Fibroblast of skin of right quadriceps (primary cell): ENCODE results near the gene POLE4.

Source experiments
- DNase-seq: peaks from one replicate; pipeline ENCODE4 v3.0.0-alpha.2; 2013

The POLE4 gene

DNA sequence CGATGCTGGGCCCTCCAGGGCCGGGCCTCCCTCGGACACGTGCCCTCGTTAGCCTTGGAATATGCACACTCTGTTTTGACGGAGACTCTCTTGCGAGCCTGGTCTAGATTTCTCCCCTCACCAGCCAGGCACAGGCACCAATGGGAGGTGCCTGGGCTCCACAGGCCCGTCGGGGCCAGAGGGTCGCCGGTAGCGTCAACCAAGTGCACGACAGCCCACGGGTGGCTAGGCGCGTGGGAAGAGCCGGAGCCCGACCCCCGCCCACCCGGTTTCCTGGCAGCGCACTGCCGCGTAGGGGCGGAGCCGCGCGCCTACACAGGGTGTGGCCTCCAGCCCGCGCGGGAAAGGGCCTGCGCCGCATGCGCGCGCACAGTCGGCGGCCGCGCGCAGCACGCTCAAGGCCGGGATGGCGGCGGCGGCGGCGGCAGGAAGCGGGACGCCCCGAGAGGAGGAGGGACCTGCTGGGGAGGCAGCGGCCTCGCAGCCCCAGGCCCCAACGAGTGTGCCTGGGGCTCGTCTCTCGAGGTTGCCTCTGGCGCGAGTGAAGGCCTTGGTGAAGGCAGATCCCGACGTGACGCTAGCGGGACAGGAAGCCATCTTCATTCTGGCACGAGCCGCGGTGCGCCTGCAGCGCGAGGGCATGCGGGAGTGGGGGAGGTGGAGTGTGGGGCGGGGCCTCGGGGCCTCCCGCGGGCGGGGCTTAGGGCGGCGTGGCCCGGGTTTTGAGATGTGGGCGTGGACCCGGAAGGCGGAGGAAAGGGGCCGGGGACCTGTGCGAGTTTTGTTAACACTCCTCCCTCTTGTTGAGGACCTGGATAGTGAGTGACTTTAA lies at the start of gene POLE4:
TSS of gene POLE4 (plus strand) at position 370 of the 832 bp plus-strand sequence. CDS start at position 407, 37 bp downstream.
- DNase-seq = peak; percentile 88

- no peak for DNase-seq
These were observed 49.5 kb upstream of the POLE4 start for GRCh38 chr2:74908748-74909444.

DNA sequence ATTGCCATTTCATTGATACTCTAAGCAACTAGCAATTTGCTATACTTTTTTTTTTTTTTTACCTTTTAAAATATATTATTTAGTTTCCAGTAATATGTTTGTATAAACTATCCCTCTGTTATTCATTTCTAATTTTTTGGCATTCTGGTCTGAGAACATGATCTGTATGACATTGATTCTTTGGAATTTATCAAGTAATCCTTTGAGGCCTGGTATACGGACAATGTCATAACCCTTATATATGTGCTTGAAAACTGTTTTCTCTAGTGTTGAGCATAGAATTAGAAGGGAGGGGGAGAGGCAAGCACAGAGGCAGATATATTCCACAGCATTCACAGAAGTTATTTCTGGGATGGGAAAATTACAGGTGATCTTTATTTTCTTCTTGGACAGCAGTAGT lies 48.2 kb upstream of the POLE4 start:
- DNase-seq = no peak

- no peak for DNase-seq
These were observed 47.4 kb upstream of the POLE4 start for GRCh38 chr2:74911061-74911460.

GRCh38 chr2:74915743-74916142 lies 42.7 kb upstream of the POLE4 start:
- peak; percentile 35 for DNase-seq

DNA sequence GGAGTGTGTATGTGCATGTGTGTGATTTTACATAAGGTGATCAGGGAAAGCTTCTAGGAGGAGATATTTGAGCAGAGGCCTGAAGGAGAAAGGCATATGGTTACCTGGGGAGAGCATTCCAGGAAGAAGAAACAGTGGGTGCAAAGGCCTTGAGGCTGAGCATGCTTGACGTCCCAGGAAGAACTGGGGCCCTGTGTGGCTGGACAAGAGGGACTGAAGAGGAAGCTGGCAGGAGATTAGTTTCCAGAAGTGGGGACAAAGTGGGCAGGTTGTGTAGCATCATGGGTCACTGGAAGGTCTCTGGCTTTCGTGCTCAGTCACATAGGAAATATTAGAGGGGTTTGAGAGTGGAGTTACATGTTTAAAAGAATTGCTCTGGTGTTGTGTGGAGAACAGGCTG lies 42.0 kb upstream of the POLE4 start:
- DNase-seq = no peak

DNA sequence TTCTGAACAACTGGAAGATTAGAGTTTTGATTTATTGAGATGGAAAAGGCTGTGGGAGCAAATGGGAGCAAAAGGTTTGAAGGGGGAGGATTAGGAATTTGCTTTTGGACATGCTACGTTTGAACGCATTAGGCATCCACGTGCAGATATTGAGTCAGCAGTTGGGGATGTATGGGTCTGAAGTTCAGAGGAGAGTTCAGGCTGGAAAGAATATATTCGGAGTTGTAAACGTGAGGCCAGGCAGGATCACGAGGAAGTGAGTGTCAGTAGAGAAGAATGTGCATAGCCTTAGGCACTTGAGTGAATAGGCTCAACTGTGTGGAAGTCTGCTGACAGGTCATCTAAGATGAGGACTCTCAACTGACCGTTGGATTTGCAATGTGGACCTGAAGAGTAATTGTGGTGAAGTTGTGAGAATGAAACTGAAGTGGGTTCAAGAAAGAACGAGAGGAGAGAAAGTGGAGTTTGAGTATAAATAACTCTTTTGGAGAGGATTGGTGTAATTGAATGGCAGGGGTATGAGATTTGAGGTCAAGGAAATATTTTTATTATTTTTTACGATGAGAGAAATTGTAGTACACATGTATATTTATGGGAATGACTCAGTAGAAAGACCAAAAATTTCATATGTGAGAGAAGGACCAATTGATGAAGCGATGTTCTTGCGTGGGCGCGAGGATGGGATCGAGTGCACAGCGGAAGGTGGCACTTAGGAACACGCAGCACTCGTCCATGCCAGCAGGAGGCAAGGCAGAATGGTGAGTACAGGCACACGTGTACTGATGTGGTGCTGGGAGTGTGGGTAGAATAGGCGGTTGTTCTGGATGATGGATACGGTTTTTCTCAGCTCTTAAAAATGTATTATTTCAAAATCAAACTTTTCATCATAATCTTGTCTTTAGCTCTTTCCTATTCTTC lies 40.5 kb upstream of the POLE4 start:
- DNase-seq = peak; percentile 41

DNA sequence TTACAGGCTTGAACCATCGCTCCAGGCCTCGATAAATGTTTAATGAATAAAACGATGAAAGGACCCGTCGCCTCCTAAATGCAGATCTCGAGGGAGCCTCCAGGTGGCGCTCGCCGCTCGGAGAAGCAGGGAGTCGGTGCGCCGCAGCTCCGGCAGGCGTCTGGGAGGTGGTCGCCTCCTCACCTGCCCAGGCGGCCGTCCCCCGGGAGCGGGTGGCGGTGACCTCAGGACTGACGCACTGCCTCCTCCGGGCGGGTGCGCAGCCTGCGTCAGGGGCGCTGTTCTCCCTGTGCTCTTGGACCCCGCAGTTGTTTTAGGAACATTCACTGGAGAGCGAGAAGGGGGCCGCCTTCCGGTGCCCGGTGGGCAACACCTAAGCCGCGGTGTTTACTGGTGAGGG lies 38.6 kb upstream of the POLE4 start:
- peak; percentile 44 for DNase-seq

GRCh38 chr2:74921236-74921736 lies 37.2 kb upstream of the POLE4 start:
- DNase-seq = no peak

DNA sequence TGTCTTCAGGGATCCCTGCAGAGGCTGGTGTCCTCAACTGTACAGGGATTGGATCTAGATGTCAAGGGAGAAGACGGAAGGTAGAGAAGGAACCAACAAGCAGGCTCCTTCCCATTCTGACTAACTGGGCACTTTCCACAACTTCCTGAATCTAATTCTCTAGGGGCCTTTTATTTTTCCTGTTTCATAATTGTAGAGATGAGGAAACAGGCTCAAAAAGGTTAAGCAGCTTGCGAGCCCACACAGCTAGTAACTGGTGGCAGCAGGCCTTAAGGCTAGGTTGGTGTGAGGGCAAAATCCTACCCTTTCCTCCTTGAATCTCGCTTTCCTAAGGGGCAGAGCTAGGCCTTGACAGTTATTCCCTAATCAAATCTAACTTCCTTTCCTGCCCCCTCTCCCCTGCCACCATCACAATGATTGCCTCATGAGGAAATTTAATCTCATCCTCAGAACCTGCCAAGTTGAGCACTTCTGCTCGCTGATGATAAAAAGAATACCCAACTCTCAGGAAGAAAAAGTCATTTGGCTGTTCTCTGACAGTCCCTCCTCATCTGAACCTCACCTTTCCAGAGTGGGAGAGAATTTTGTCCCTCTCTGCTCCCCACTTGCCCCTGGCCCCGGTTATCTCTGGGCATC lies 35.7 kb upstream of the POLE4 start:
- peak; percentile 19 for DNase-seq

GRCh38 chr2:74924463-74925265 lies 33.8 kb upstream of the POLE4 start:
- no peak for DNase-seq

- no peak for DNase-seq
These were observed 33.1 kb upstream of the POLE4 start for GRCh38 chr2:74925361-74925786.

DNA sequence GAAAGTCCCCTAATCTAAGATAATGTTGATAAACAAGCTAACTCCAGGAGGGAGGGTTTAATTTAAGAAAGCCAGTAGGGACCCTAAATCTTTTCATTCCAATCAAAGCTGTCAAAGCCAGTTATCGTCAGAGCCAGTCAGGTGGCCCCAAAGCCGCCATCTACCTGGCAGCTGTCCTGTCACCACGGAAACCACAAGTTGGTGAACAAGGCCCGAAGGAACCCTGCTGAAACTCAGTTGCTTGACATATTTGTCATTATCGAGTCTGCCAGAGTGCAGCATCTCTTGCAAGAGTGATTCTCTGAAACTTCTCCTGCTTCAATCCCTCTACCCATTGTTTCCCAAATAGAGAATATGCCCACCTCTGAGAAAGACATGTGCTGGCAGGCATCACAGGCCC lies 30.8 kb upstream of the POLE4 start:
- no peak for DNase-seq

GRCh38 chr2:74930811-74931486 lies 27.5 kb upstream of the POLE4 start:
- DNase-seq = no peak

GRCh38 chr2:74931940-74932339 lies 26.5 kb upstream of the POLE4 start:
- DNase-seq = no peak

- peak; percentile 30 for DNase-seq
These were observed 22.5 kb upstream of the POLE4 start for GRCh38 chr2:74935975-74936391.

GRCh38 chr2:74937221-74937880 lies 21.1 kb upstream of the POLE4 start:
- no peak for DNase-seq

DNA sequence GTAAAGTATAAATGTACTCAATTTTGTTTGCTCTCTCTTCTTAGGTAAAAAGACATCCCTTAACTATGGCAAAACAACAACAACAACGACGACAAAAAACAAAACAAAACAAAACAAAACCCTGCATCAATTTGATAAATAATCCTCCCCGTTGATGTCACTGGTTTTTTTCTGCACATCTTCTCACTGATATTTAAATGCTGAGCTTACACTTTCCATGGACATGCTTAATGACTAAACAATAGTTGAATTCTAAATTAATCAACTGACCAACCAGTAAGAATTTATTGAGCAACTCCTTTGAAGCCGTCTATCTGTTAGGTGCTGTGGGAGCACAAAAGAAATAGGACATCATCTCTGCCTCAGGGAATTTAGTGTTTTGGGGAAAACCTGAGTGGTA lies 20.2 kb upstream of the POLE4 start:
- no peak for DNase-seq

DNA sequence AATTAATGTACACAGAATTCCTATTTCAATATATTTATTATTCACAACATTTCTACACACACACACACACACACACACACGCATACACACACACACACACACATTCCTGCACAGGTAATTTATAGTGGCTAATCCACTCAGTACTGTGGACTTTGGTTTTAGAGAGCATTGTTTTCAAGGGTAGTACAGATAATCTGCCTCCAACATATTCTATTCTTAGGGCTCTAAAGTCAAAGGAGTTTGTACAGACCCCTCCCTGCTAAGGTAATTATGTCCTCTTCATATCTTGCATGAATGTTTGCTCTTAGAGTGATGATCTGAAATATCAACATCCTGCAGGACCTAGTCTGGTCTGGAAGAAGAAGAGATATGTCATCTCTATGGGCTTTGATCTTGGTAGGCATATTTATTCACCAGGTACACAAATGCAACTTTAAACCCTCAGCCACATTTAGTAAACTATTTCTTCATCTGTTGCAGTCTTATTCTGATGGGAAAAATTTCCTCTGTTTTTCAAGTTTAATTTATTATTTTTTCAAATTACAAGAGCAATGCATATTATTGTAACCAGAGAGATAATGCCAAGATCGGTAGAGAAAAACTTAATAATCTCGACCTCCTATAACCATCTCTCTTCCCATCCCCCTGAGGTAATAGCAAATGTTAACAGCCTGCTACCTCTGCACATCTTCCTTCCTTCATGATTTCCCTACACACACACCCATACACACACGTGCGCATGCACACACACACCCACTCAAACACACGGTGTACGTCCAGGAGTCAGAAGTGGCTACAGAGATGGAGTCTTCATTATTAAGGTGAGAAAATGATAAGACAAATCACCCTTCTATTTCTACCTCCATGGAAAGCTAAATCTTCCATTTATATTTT lies 18.3 kb upstream of the POLE4 start:
- DNase-seq = no peak
